RWPE1 (cell line): ENCODE data around the gene UGT1A5.

Experiments used
- CTCF ChIA-PET: fragments of 350-600 bp; sonication (Branson Sonifier 250); formaldehyde crosslinking; extraction: SDS; loops from one replicate; lab custom pipeline; 2021; lab: Yijun Ruan, JAX
- POLR2A ChIA-PET: fragments of 400-600 bp; formaldehyde crosslinking; extraction: SDS; loops from one replicate; lab custom pipeline; 2020; ENCODE audit warnings: antibody characterized with exemption; ENCODE audit not compliant: low non-redundant PET; lab: Yijun Ruan, JAX
- DNase-seq: peaks from one replicate; pipeline ENCODE4 v3.0.0; 2012; ENCODE audit warnings: low spot score
- H3K27ac ChIP-seq: fragments of 450-650 bp; 2 replicates; pipeline ENCODE4 v1.5.1; 2017
- TF ChIP-seq, protein P1 (sequence below): fragments of 450-650 bp; conservative IDR thresholded peaks from 2 replicates; pipeline ENCODE4 v1.5.1; 2017; ENCODE audit warnings: low read depth, mild to moderate bottlenecking

UGT1A5 gene

GRCh38 chr2:233796254-233796653 is 83.5 kb downstream of the UGT1A5 start:
- CTCF ChIA-PET, result no interaction called here

GRCh38 chr2:233798335-233799086 is 85.8 kb downstream of the UGT1A5 start:
- ChIA-PET POLR2A (no interaction called here), CTCF (no interaction called here)
- DNase-seq, result no peak
- TF ChIP-seq, protein P1, sequence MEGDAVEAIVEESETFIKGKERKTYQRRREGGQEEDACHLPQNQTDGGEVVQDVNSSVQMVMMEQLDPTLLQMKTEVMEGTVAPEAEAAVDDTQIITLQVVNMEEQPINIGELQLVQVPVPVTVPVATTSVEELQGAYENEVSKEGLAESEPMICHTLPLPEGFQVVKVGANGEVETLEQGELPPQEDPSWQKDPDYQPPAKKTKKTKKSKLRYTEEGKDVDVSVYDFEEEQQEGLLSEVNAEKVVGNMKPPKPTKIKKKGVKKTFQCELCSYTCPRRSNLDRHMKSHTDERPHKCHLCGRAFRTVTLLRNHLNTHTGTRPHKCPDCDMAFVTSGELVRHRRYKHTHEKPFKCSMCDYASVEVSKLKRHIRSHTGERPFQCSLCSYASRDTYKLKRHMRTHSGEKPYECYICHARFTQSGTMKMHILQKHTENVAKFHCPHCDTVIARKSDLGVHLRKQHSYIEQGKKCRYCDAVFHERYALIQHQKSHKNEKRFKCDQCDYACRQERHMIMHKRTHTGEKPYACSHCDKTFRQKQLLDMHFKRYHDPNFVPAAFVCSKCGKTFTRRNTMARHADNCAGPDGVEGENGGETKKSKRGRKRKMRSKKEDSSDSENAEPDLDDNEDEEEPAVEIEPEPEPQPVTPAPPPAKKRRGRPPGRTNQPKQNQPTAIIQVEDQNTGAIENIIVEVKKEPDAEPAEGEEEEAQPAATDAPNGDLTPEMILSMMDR, result no peak
- no peak overlapping the region for H3K27ac ChIP-seq

More at GRCh38 chr2:233796254-233796653, 83.5 kb downstream of the UGT1A5 start:
- H3K27ac ChIP-seq, result no peak overlapping the region
- no peak for DNase-seq
- POLR2A ChIA-PET, result no interaction called here
- TF ChIP-seq, protein P1, result no peak

DNA sequence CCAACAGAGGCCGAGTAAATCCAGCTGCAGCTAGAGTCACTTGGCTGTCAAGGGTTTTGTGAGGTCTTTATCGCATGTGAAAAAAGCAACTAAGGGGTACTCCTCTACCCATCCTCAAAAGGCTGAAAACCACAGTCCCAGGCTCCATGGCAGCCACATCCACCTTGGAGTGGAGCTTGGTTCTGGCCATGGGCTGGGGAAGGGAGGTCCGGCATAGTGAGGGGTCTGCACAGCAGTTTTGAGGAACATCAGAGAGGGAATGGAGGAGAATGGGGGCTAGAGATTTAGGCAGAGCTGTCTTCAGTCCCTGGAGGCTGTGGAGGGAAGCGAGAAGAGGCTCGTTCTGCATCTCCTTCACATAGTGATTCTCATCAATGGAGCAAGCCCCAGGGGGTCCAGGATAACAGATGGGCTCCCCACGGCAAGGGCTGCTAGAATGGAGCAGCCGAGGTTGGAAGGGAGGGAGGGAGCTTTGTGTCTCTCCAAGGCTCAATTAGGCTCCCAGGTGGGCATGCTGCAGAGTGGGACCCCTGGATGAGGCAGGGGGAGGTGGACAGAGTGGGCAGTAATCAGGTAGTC is 86.5 kb downstream of the UGT1A5 start:
- TF ChIP-seq, protein P1, result no peak
- ChIA-PET CTCF (interaction anchor here (0.6 kb wide), 1 partner anchor 249 kb away, joined by 3 read pairs; no protein-coding TSS in a partner anchor), POLR2A (no interaction called here)
- no peak overlapping the region for H3K27ac ChIP-seq
- DNase-seq, result no peak

- DNase-seq, result no peak
- TF ChIP-seq, protein P1, result no peak
- POLR2A ChIA-PET, result no interaction called here
- no peak overlapping the region for H3K27ac ChIP-seq
- CTCF ChIA-PET, result interaction anchor here (0.6 kb wide), 2 partner anchors 250 to 356 kb away, joined by 3 read pairs; no protein-coding TSS in a partner anchor
Measured at GRCh38 chr2:233799716-233800115, 87.0 kb downstream of the UGT1A5 start.

DNA sequence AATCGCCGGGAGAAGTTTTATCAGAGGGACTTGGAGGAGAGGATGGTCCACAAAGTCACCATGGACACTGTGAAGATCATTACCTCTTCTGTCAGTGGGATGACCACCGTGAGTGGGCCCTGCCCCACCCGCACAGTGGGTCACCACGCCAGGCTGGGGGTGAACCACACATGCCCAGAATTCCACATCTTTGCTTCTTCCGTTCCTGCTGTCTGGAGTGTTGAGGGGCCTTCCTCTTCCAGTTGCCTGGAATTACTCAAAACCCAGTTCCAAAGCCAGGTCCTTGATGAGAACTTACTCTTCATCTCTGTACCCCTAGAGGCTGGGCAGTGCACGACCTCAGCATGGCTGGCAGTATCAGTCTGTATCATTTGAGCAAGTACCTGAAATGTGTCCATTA is 87.5 kb downstream of the UGT1A5 start:
- ChIA-PET CTCF (interaction anchor here (0.6 kb wide), 1 partner anchor 356 kb away, joined by 3 read pairs; no protein-coding TSS in a partner anchor), POLR2A (no interaction called here)
- DNase-seq, result no peak
- H3K27ac ChIP-seq, result no peak overlapping the region
- TF ChIP-seq, protein P1, result no peak

GRCh38 chr2:233801357-233802131 is 88.8 kb downstream of the UGT1A5 start:
- TF ChIP-seq, protein P1, result no peak
- peak; percentile 20 for DNase-seq
- POLR2A ChIA-PET, result no interaction called here
- H3K27ac ChIP-seq, result no peak overlapping the region
- CTCF ChIA-PET, result no interaction called here
